Measurements from ENCODE around the gene GOLGA3.
"Not testable (repeated sequence)": the region's sequence is repeated elsewhere in the genome, so short reads cannot be mapped to it uniquely, and the experiment has no call there.

GOLGA3 gene

GRCh38 chr12:132777614-132778013, 51.1 kb downstream of the GOLGA3 start:
- DNase-seq = no peak

DNA sequence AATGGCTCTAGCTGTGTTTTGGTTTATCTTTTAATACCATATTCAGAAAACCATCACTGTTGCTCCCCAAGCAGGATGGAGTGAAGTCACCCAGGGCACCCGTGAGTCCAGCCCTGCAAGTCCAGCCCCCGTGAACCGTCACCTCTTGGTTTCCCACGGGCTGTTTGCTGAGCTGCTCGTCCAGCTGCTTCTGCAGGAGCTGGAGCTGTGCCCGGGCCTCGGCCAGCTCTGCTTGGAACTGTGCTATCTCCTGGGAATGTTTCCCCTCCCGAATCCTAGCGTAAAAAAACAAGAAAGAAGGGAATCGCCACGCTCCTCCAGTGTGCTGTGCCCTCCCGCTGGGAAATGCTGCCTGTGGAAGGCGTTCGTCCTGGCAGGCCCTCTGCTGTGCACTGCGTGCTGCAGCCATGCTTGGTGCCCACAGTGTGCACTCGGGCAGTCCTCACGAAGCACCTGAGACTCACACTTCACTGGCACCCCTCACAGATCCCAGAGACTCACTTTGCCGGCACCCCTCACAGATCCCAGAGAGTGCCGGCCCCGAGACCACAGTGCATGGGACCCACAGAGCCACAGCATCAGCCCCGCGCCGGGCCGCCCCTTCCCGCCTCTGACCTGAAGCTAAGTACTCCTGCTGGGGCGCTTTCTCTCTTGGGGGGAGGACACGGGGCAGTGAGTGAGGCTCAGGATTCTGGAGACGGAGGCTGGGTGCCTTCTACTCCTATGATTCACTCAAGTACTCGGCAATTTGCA, 51.7 kb downstream of the GOLGA3 start:
- DNase-seq = peak in 2 of 14 donors; percentile 11 to 32

GRCh38 chr12:132776230-132776625, 52.4 kb downstream of the GOLGA3 start:
- DNase-seq = not testable (repeated sequence)

GRCh38 chr12:132775502-132776229, 53.0 kb downstream of the GOLGA3 start:
- DNase-seq = no peak

- no peak for DNase-seq
These were observed 53.9 kb downstream of the GOLGA3 start for GRCh38 chr12:132774646-132775275.

GRCh38 chr12:132774159-132774558, 54.5 kb downstream of the GOLGA3 start:
- DNase-seq = no peak

DNA sequence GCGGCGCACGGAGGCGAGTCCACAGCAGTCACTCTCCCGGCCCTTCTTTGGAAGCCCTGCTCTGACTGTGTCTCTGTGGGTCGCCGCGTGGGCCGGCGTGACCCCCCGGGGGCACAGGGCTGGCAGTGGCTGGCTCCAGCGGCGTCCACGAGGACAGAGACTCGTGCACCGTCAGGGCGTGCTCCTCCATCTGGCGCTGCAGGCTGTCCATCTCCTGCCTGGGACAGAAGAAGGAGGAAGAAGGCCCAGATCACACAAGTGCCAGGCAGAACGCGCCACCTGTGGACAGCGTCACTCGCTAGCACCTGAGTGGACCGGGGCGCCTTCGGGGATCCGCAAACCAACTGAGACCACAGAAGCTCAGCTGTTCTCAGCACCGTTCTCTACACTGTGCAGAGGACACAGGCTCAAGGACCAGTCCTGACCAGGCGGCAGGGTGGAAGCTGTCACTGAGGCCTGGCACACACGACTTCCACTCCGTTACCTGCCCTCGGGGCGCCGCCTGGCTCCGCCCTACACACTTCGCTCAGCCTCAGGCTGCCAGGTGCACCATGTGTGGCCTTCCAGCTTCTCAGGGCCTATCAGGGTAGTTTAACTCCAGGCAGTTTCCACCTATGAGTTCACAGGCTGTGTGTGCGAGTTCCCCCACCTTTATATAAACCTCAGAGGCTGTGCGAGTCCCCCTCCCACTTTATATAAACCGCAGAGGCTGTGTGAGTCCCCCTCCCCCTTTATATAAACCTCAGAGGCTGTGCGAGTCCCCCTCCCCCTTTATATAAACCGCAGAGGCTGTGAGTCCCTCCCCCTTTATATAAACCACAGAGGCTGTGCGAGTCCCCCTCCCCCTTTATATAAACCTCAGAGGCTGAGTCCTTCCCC, 55.4 kb downstream of the GOLGA3 start:
- DNase-seq = no peak

DNA sequence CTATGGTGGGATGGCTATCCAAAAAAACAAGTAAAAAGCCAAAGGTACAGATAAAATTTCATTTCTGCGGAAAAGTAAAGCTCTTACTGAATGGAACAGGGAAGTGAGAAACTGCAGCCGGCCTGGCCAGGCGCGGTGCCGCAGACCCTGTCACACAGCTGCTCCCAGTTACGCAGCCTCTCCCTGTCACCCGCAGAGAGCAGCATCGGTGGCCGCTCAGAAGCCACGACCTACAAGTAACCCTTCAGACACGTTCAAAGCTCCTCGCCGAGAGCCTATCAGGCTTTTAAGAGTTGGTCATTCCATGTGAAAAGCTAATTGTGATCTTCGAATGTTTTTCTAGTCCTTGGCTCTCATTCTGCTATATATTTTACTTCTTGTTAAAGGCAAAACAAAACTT, 56.1 kb downstream of the GOLGA3 start:
- DNase-seq = peak in 1 of 14 donors; percentile 6

- DNase-seq = no peak
These were observed 57.4 kb downstream of the GOLGA3 start for GRCh38 chr12:132771126-132771838.

DNA sequence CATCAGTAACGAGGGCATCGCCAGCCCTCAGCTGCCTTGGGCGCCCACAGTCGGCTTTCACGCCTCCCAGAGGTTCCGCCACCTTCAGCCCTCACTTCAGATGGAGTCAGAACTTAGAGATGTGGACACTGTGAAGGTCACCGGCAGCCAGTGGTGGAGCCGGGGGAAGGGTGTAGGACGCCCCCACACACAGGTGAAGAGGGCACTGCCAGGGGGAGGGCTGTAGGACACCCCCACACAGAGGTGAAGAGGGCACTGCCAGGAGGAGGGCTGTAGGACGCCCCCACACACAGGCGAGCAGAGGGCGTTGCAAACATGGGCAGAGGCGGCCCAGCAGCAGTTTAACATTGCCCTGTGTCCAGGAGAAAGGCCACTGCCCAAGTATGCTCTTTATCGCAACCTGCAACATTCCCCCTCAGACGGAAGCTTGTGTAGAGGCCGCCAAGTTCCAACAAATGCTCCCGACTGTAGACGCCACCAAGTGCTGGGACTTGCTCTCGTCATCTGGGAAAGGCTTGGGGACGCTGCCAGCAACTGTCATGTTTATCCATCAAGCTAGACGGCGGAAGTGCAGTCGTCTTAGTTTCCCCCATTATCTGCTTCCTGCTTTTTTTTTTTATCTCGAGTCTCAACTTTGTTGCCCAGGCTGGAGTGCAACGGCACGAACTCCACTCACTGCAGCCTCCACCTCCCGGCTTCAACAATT, 62.1 kb downstream of the GOLGA3 start:
- DNase-seq = no peak

DNA sequence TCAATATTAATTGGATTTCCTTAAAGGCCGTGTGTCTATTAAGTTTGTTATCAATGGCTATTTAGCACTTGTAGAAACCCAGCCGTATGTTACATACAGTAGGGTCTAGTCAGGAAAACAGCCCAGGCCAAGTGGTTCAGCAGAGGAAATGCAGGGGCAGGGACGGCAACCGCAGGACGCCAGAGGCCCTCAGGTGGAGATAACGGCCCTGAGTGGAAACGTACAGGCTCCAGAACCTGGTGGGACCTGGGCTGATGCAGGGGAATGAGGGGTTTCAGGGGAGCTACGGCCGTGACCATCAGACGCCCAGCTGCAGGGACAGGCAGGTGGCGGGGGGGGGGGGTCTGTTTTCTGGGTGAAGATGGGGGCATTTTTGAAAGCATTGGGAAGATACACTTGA, 63.3 kb downstream of the GOLGA3 start:
- DNase-seq = no peak

DNA sequence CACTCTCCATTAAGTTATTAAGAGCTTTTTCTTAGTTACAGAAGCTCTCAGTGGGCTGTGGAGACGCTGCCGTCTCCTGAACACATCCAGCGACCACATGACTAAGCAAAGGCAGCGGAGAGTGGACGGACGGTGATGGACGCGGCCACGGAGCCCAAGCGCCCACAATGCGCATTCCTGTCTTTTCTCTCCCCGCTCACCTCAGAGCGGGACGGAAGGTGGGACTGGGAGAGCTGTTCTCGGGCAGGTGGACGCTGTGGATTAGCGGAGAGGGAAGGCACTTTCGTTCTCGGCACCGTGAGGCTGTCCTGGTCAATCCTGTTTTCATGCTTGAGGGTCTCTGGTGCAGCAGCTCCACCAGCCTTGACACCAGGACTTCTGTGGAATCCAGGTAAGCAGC, 64.4 kb downstream of the GOLGA3 start:
- DNase-seq = no peak

GRCh38 chr12:132761921-132762583, 66.6 kb downstream of the GOLGA3 start:
- peak in 13 of 14 donors; percentile 33 to 86 (median 68) for DNase-seq

DNA sequence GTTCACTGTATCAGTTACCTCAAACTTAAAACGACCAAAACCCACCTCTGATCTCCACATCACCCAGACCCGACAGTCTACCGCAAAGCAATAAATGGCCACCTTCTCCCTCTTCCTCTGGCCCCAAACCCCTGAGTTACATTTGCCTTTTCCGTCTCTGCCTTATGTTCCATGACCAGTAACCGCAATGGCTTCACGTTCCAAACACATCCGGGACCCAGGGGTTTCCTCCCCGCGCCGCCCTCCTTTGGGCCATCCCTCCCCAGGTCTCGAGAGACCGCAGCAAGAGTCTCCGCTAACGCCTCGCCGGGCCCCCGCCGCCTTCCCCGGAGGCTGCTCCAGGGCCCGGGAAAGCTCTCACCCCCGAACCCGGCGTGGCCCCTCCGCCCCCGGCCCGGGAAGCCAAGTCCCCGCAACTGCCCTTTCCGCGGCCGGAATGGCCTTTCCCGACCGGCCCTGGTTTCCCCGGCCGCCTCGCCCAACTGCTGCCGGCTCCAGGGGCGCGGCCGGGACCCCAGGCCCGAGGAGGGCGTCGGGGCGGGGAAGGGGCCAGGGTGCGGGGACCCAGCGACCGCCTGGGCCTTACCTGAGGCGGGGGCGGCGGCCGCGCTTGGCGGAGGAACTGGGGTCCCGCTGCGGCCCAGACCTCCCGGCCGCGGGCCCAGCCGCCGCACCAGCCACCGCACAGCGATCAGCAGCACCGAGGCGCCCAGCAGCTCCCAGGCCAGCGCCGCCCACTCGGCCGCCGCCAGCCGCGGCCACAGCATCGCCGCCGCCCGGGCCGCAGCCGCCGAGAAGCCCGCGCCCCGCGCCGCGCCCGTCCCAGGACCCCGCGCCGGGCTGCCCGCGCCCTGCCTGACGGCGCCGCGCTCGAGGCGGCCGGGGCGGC, 67.4 kb downstream of the GOLGA3 start, which contains the start of gene ANKLE2:
Gene ANKLE2 (minus strand): TSS at position 801 of the 889 bp plus-strand sequence. CDS start 34 bp downstream, at position 767.
- DNase-seq = peak in 5 of 14 donors; percentile 36 to 49 (median 46)

- DNase-seq = no peak
These were observed 69.3 kb downstream of the GOLGA3 start for GRCh38 chr12:132759359-132759758.

DNA sequence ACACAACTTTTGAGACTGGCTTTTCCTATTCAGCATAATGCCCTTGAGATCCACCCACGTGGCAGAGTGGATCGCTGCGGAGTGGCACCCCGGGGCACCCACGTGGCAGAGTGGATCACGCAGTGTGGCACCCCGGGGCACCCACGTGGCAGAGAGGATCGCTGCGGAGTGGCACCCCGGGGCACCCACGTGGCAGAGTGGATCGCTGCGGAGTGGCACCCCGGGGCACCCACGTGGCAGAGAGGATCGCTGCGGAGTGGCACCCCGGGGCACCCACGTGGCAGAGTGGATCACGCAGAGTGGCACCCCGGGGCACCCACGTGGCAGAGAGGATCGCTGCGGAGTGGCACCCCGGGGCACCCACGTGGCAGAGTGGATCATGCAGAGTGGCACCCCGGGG, 69.8 kb downstream of the GOLGA3 start:
- not testable (repeated sequence) for DNase-seq

GRCh38 chr12:132754160-132754932, 74.3 kb downstream of the GOLGA3 start:
- no peak for DNase-seq

- DNase-seq = not testable (repeated sequence)
These were observed 75.0 kb downstream of the GOLGA3 start for GRCh38 chr12:132753670-132754069.

Measured in C1 segment of cervical spinal cord (tissue), 14 donors.